H1 (cell line): Measurements from ENCODE around the gene XPNPEP3. TPM values are rescaled to one million over a fixed set of nuclear protein-coding genes. Genes with fewer than 3 reads are reported as not detected.

Experiments used
- CTCF ChIA-PET: fragments of 300-600 bp; sonication (Branson Sonifier 250); formaldehyde crosslinking; loops from one replicate; lab custom pipeline; 2021; ENCODE audit not compliant: partially characterized antibody; lab: Charles Lee
- POLR2A ChIA-PET: fragments of 300-600 bp; sonication (Branson Sonifier 250); formaldehyde crosslinking; loops from one replicate; lab custom pipeline; 2021; ENCODE audit warnings: inconsistent platforms; ENCODE audit not compliant: partially characterized antibody; lab: Charles Lee
- DNase-seq, 2 experiments: peaks; one replicate each; pipeline versions ENCODE4 v3.0.0 to v3.0.0-alpha.2; 2010 to 2022; ENCODE audit warnings: low spot score in 2 of 2, low read depth in 1 of 2, mixed read lengths in 1 of 2
- FAIRE-seq: peaks from 2 replicates; lab custom pipeline; 2011; peaks lifted over from hg19 to GRCh38; lab: Jason Lieb, UNC
- H2AFZ ChIP-seq: 2 replicates; pipeline ENCODE4 v1.8.1; 2012; ENCODE audit warnings: low read length, inconsistent platforms
- H2AK5ac ChIP-seq: 2 replicates; pipeline ENCODE4 v1.6.1; 2013; ENCODE audit warnings: low read depth, low read length
- H2BK120ac ChIP-seq: replicated peaks from 2 replicates; pipeline ENCODE3; 2013; ENCODE audit warnings: low read depth, low read length, inconsistent platforms
- H2BK12ac ChIP-seq: 2 replicates; pipeline ENCODE4 v1.6.1; 2013; ENCODE audit warnings: low read depth, low read length
- H2BK15ac ChIP-seq: 2 replicates; pipeline ENCODE4 v1.6.1; 2013; ENCODE audit warnings: low read length
- H2BK20ac ChIP-seq: 2 replicates; pipeline ENCODE4 v1.6.1; 2013; ENCODE audit warnings: low read length
- H2BK5ac ChIP-seq: 2 replicates; pipeline ENCODE4 v1.6.1; 2013; ENCODE audit warnings: low read depth, low read length
- H3K14ac ChIP-seq: 2 replicates; pipeline ENCODE4 v1.6.1; 2013; ENCODE audit warnings: inconsistent platforms; ENCODE audit not compliant: insufficient read length
- H3K18ac ChIP-seq: 2 replicates; pipeline ENCODE4 v1.6.1; 2013; ENCODE audit warnings: low read length; ENCODE audit errors: extremely low read depth
- H3K23ac ChIP-seq: 2 replicates; pipeline ENCODE4 v1.6.1; 2013; ENCODE audit warnings: inconsistent platforms; ENCODE audit not compliant: insufficient read length
- H3K23me2 ChIP-seq: 2 replicates; pipeline ENCODE4 v1.6.1; 2013; ENCODE audit warnings: low read depth, low read length
- H3K27ac ChIP-seq: 2 replicates; pipeline ENCODE4 v1.6.1; 2011; ENCODE audit warnings: low read depth, low read length, inconsistent platforms
- H3K27me3 ChIP-seq, 4 experiments: replicated peaks in 1 of 4; 1 replicate in 1 of 4; 2 replicates in 3 of 4; pipeline versions ENCODE4 v1.6.1 to v1.8.1; 2011 to 2013; ENCODE audit warnings: low read length in 3 of 4, mild to moderate bottlenecking in 3 of 4, inconsistent platforms in 2 of 4, mixed read lengths in 2 of 4, moderate library complexity in 1 of 4; ENCODE audit not compliant: control insufficient read depth in 3 of 4, insufficient read depth in 3 of 4; ENCODE audit errors: extremely low read depth in 1 of 4
- H3K36me3 ChIP-seq, 4 experiments: 2 replicates each; pipeline versions ENCODE4 v1.6.1 to v1.8.1; 2011 to 2013; ENCODE audit warnings: mild to moderate bottlenecking in 4 of 4, low read length in 3 of 4, moderate library complexity in 2 of 4, control low read depth in 1 of 4, inconsistent platforms in 1 of 4; ENCODE audit not compliant: insufficient read depth in 4 of 4, control insufficient read depth in 2 of 4
- H3K4ac ChIP-seq: replicated peaks from 2 replicates; pipeline ENCODE3; 2013; ENCODE audit warnings: low read length, low read depth, mixed read lengths, inconsistent platforms; ENCODE audit not compliant: insufficient read length
- H3K4me1 ChIP-seq, 4 experiments: replicated peaks in 1 of 4; 1 replicate in 1 of 4; 2 replicates in 3 of 4; pipeline versions ENCODE4 v1.6.1 to v1.8.1; 2011 to 2013; ENCODE audit warnings: low read length in 3 of 4, inconsistent platforms in 2 of 4, mixed read lengths in 1 of 4; ENCODE audit not compliant: insufficient read depth in 4 of 4, control insufficient read depth in 3 of 4
- H3K4me2 ChIP-seq, 2 experiments: 2 replicates each; pipeline versions ENCODE4 v1.6.1 to v1.8.1; 2011 to 2013; ENCODE audit warnings: low read depth in 2 of 2, low read length in 2 of 2, control low read depth in 1 of 2, inconsistent platforms in 1 of 2, mild to moderate bottlenecking in 1 of 2; ENCODE audit not compliant: insufficient read depth in 1 of 2
- H3K4me3 ChIP-seq, 4 experiments: fragments of 200-600, 300-600 bp in 1 of 4; sonication (generic), shearing (Covaris generic), sonication (Bioruptor Twin) in 1 of 4; 2 replicates each; pipeline versions ENCODE4 v1.5.1 to v1.8.1; 2011 to 2016; ENCODE audit warnings: low read length in 4 of 4, low read depth in 3 of 4, control low read depth in 2 of 4, inconsistent platforms in 2 of 4, mild to moderate bottlenecking in 2 of 4, mixed read lengths in 1 of 4, moderate library complexity in 1 of 4; ENCODE audit not compliant: insufficient read depth in 2 of 4; ENCODE audit errors: extremely low read depth in 1 of 4
- H3K56ac ChIP-seq: replicated peaks from 2 replicates; pipeline ENCODE3; 2013; ENCODE audit warnings: low read depth, mild to moderate bottlenecking, mixed read lengths, low read length, inconsistent platforms; ENCODE audit not compliant: insufficient read length
- H3K79me1 ChIP-seq: 2 replicates; pipeline ENCODE4 v1.6.1; 2013; ENCODE audit warnings: low read depth, low read length, control low read depth
- H3K79me2 ChIP-seq, 2 experiments: 2 replicates each; pipeline versions ENCODE4 v1.6.1 to v1.8.1; 2012 to 2013; ENCODE audit warnings: low read length in 2 of 2, mild to moderate bottlenecking in 2 of 2, inconsistent platforms in 1 of 2; ENCODE audit not compliant: insufficient read depth in 2 of 2, control insufficient read depth in 1 of 2
- H3K9ac ChIP-seq, 4 experiments: replicated peaks in 1 of 4; 1 replicate in 1 of 4; 2 replicates in 3 of 4; pipeline versions ENCODE4 v1.6.1 to v1.8.1; 2011 to 2013; ENCODE audit warnings: low read depth in 3 of 4, low read length in 3 of 4, control low read depth in 2 of 4, mild to moderate bottlenecking in 2 of 4, moderate library complexity in 2 of 4, inconsistent platforms in 1 of 4; ENCODE audit errors: extremely low read depth in 1 of 4
- H3K9me3 ChIP-seq, 2 experiments: 2 replicates each; pipeline versions ENCODE4 v1.6.1 to v1.8.1; 2012 to 2013; ENCODE audit warnings: mild to moderate bottlenecking in 2 of 2, moderate library complexity in 2 of 2, control low read depth in 1 of 2, inconsistent platforms in 1 of 2, low read depth in 1 of 2, low read length in 1 of 2, mixed read lengths in 1 of 2; ENCODE audit not compliant: insufficient read depth in 2 of 2
- H4K20me1 ChIP-seq, 2 experiments: replicated peaks in 1 of 2; 2 replicates each; pipeline versions ENCODE3 to v1.8.1; 2011 to 2013; ENCODE audit warnings: inconsistent platforms in 2 of 2, low read length in 2 of 2, mild to moderate bottlenecking in 1 of 2; ENCODE audit not compliant: insufficient read depth in 2 of 2, control insufficient read depth in 1 of 2
- H4K5ac ChIP-seq: 2 replicates; pipeline ENCODE4 v1.6.1; 2013; ENCODE audit warnings: low read length, low read depth, mixed read lengths, inconsistent platforms; ENCODE audit not compliant: insufficient read length
- H4K8ac ChIP-seq: 2 replicates; pipeline ENCODE4 v1.8.0; 2013; ENCODE audit warnings: mild to moderate bottlenecking, moderate library complexity, low read length, inconsistent platforms; ENCODE audit not compliant: insufficient read depth; ENCODE audit errors: extremely low read depth
- H4K91ac ChIP-seq: replicated peaks from 2 replicates; pipeline ENCODE3; 2013; ENCODE audit warnings: low read length, mixed read lengths, inconsistent platforms; ENCODE audit not compliant: insufficient read length
- BRCA1 ChIP-seq: IDR thresholded peaks from 2 replicates; pipeline ENCODE4 v1.6.1; 2012; ENCODE audit warnings: low read depth, low read length, improper control_type of control experiment
- CTBP2 ChIP-seq: IDR thresholded peaks from 2 replicates; pipeline ENCODE4 v1.7.0; 2011; ENCODE audit warnings: borderline replicate concordance, mild to moderate bottlenecking, moderate library complexity, mixed read lengths, low read length; ENCODE audit not compliant: insufficient read depth, insufficient read length
- EP300 ChIP-seq, 2 experiments: IDR thresholded peaks; 1 replicate in 1 of 2; 2 replicates in 1 of 2; pipeline ENCODE4 v1.6.1; 2011 to 2012; ENCODE audit warnings: low read depth in 2 of 2, low read length in 2 of 2, mild to moderate bottlenecking in 2 of 2, borderline replicate concordance in 1 of 2, inconsistent platforms in 1 of 2, moderate library complexity in 1 of 2
- FOSL1 ChIP-seq: IDR thresholded peaks from 2 replicates; pipeline ENCODE4 v1.6.1; 2011; ENCODE audit warnings: mild to moderate bottlenecking, low read depth, low read length, moderate library complexity; ENCODE audit not compliant: insufficient read depth
- GTF2F1 ChIP-seq: IDR thresholded peaks from 2 replicates; pipeline ENCODE4 v1.6.1; 2012; ENCODE audit warnings: low read depth, low read length, improper control_type of control experiment, borderline replicate concordance
- NRF1 ChIP-seq: IDR thresholded peaks from 2 replicates; pipeline ENCODE4 v1.6.1; 2011; ENCODE audit warnings: mild to moderate bottlenecking, low read depth, low read length, improper control_type of control experiment
- POU5F1 ChIP-seq: IDR thresholded peaks from 2 replicates; pipeline ENCODE4 v1.6.1; 2011; ENCODE audit warnings: low read depth, mild to moderate bottlenecking, low read length, moderate library complexity
- RXRA ChIP-seq: IDR thresholded peaks from 2 replicates; pipeline ENCODE4 v1.6.1; 2011; ENCODE audit warnings: low read depth, mild to moderate bottlenecking, low read length, moderate library complexity; ENCODE audit not compliant: insufficient read depth
- SP1 ChIP-seq: IDR thresholded peaks from 2 replicates; pipeline ENCODE4 v1.6.1; 2011; ENCODE audit warnings: low read depth, low read length
- SUZ12 ChIP-seq: fragments of 200-600 bp; sonication (generic); IDR thresholded peaks from 2 replicates; pipeline ENCODE4 v1.6.1; 2012; ENCODE audit warnings: mild to moderate bottlenecking, inconsistent platforms, low read length, moderate library complexity, mixed read lengths
- YY1 ChIP-seq: IDR thresholded peaks from 2 replicates; pipeline ENCODE4 v1.6.1; 2011; ENCODE audit warnings: low read depth, mild to moderate bottlenecking, low read length
- WGBS, 2 experiments: shearing (Covaris generic) in 1 of 2; methylation state at CpG; one replicate each; pipeline versions ENCODE4 v1.1.6 to v1.1.7; 2013 to 2015; ENCODE audit warnings: low lambda C conversion rate in 2 of 2, mixed read lengths in 2 of 2, inconsistent platforms in 1 of 2, low coverage in 1 of 2, missing lambda C conversion rate in 1 of 2; ENCODE audit not compliant: insufficient replicate concordance in 2 of 2, insufficient coverage in 1 of 2, insufficient read length in 1 of 2; ENCODE audit errors: extremely low coverage in 1 of 2, missing lambda C conversion rate in 1 of 2; 5-methylcytosine and 5-hydroxymethylcytosine counted together
- polyA plus RNA-seq, 7 experiments: library from polyadenylated mRNA; depleted of rRNA in 3 of 7; stranded (reverse) in 5 of 7; unstranded in 2 of 7; fragments of >200 nt in 5 of 7; fragments of 200-250 nt in 2 of 7; gene quantifications; 1 replicate in 5 of 7; 2 replicates in 1 of 7; 4 replicates in 1 of 7; pipeline versions ENCODE4 v1.2.1 to v1.2.3, GENCODE V29; 2011 to 2013; ENCODE audit warnings: missing spikeins in 2 of 7, mixed read lengths in 2 of 7
- total RNA-seq: library from RNA; stranded (reverse); fragmentation: NEBNext Ultra II Directional; extraction: Animal tissue kit (Norgen Biotek cat#: 25700); gene quantifications from 2 replicates; pipeline ENCODE4 v1.2.1, GENCODE V29; 2021
- TF ChIP-seq, protein P1 (sequence below): IDR thresholded peaks from 2 replicates; pipeline ENCODE4 v1.6.1; 2012; ENCODE audit warnings: inconsistent platforms

Gene XPNPEP3
- total and polyA plus RNA-seq, 2 of the 8 experiments (the other 6 are each of a cell fraction or from before 2014, with no cell fraction given), result 25.8 to 29.2 TPM

DNA sequence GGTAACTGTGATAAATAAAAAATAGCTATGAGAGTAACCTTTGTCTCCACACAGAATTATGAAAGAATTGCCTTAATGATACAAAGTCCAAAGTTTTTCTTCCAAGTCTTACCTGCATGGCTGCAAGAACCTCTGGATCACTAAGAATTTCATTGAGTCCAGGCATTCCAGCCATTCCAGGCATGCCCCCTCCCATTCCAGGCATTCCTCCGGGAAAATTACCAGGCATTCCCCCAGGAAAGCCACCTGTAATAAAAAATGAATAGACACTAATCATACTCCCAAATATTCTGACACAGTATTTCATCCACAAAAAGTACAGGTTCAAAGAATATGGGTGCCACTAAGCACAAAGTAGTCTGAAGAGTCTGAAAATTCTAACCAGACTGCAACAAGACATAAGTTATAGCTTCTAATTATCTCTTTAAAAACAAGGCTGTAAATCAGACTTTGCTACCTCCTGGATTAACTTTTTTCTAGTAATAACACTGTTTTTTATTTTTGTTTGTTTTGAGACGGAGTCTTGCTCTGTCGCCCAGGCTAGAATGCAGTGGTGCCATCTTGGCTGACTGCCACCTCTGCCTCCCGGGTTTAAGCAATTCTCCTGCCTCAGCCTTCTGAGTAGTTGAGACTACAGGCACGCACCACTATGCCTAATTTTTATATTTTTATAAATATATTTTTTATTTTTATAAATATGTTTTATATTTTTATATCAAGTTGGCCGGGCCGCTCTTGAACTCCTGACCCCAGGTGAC is 29.8 kb upstream of the XPNPEP3 start:
- Histone ChIP-seq H3K14ac (no peak overlapping the region), H3K79me2 (no peaks in the 10 kb centered on the region), H2BK5ac (no peak overlapping the region), H4K91ac (no peak overlapping the region), H3K4me2 (peak overlapping the region in 1 of 2 experiments; percentile 7; a peak in 1 of 4 replicates), H3K4me1 (peaks cover 0 to 5% (median 1%) of the 10 kb centered on the region in 4 experiments; a peak in 2 of 7 replicates), H2BK20ac (no peak overlapping the region), H2BK12ac (peak overlapping the region; percentile 80; the same call in 1 of the 2 replicates), H4K5ac (peak overlapping the region; percentile 62), H4K8ac (no peak overlapping the region), H3K18ac (no peak overlapping the region), H2BK15ac (no peak overlapping the region), H2AK5ac (no peak overlapping the region), H3K9ac (no peak overlapping the region), H3K56ac (no peak overlapping the region), H3K36me3 (peaks cover 11 to 69% (median 30%) of the 10 kb centered on the region in 4 experiments), H3K23ac (no peak overlapping the region), H3K27ac (no peak overlapping the region), H3K4me3 (peak overlapping the region in 1 of 4 experiments; percentile 3; a peak in 1 of 8 replicates), H3K27me3 (no peaks in the 10 kb centered on the region), H2AFZ (no peak overlapping the region), H3K79me1 (no peaks in the 10 kb centered on the region), H3K9me3 (no peaks in the 10 kb centered on the region), H3K23me2 (no peaks in the 10 kb centered on the region), H3K4ac (no peak overlapping the region), H2BK120ac (no peak overlapping the region), H4K20me1 (peaks cover 0 to 2% of the 10 kb centered on the region in 2 experiments)
- 86% methylated on average over 7 of the region's 7 CpGs; no CpG with 5 or more reads in 1 of the 2 experiments for WGBS, 2 experiments
- FAIRE-seq (no peak), DNase-seq (no peak)
- POLR2A ChIA-PET, result interaction anchor here (0.9 to 2.4 kb wide), 3 partner anchors 9 to 131 kb away, joined by 3 to 9 read pairs (median 3); partner anchors contain the start of gene SLC25A17
- CTCF ChIA-PET, result no interaction called here
- TF ChIP-seq BRCA1 (no peak), YY1 (no peak), GTF2F1 (no peak), CTBP2 (no peak), POU5F1 (no peak), SUZ12 (no peak), SP1 (peak; percentile 69; the same call in 1 of the 2 replicates), RXRA (no peak), EP300 (IDR thresholded peaks at IDR 0.05; ENCODE audit: borderline replicate concordance in 1 of 2, low read depth in 2 of 2, low read length in 2 of 2) (0 out of 3 replicates have a peak, but pooled peaks of 1 of the 2 experiments have one; percentile 36), FOSL1 (no peak), NRF1 (no peak)
- TF ChIP-seq, protein P1, sequence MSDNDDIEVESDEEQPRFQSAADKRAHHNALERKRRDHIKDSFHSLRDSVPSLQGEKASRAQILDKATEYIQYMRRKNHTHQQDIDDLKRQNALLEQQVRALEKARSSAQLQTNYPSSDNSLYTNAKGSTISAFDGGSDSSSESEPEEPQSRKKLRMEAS, result no peak
